MCF 10A (cell line): ENCODE data around the gene MARF1. TPM values are rescaled to one million over a fixed set of nuclear protein-coding genes. Genes with fewer than 3 reads are reported as not detected.
"Not testable (repeated sequence)": the region's sequence is repeated elsewhere in the genome, so short reads cannot be mapped to it uniquely, and the experiment has no call there.

Experiments used
- BruUV-seq: library from RNA; stranded (reverse); fragments of 400-500 nt; replicated peaks from 2 replicates; lab custom pipeline; 2021; lab: Mats Ljungman, UMichigan
- CTCF ChIA-PET: fragments of 300-600 bp; sonication (Branson Sonifier 250); formaldehyde crosslinking; extraction: SDS; loops from one replicate; lab custom pipeline; 2021; ENCODE audit warnings: antibody characterized with exemption, inconsistent platforms; lab: Yijun Ruan, JAX
- POLR2A ChIA-PET: fragments of 300-600, 350-650 bp; sonication (Branson Sonifier 250); formaldehyde crosslinking; extraction: SDS; loops from one replicate; lab custom pipeline; 2020; ENCODE audit warnings: antibody characterized with exemption, inconsistent platforms; lab: Yijun Ruan, JAX
- DNase-seq: peaks from one replicate; pipeline ENCODE4 v3.0.0-alpha.2; 2018; ENCODE audit not compliant: unreplicated experiment
- H3K27ac Mint-ChIP-seq: one replicate; pipeline ENCODE4 v1.8.0; 2022; ENCODE audit warnings: mild to moderate bottlenecking, low read depth, mixed read lengths; ENCODE audit not compliant: unreplicated experiment
- H3K27me3 Mint-ChIP-seq: one replicate; pipeline ENCODE4 v1.8.0; 2022; ENCODE audit warnings: mixed read lengths; ENCODE audit not compliant: insufficient read depth, unreplicated experiment
- H3K36me3 Mint-ChIP-seq: one replicate; pipeline ENCODE4 v1.8.0; 2022; ENCODE audit warnings: mild to moderate bottlenecking, moderate library complexity, mixed read lengths; ENCODE audit not compliant: insufficient read depth, unreplicated experiment
- H3K4me1 Mint-ChIP-seq: one replicate; pipeline ENCODE4 v1.8.0; 2022; ENCODE audit warnings: mixed read lengths; ENCODE audit not compliant: insufficient read depth, unreplicated experiment
- H3K4me3 Mint-ChIP-seq: one replicate; pipeline ENCODE4 v1.8.0; 2022; ENCODE audit warnings: mild to moderate bottlenecking, moderate library complexity, mixed read lengths; ENCODE audit not compliant: unreplicated experiment
- H3K9me3 Mint-ChIP-seq: one replicate; pipeline ENCODE4 v1.8.0; 2022; ENCODE audit warnings: mixed read lengths; ENCODE audit not compliant: unreplicated experiment
- CTCF ChIP-seq: fragments of 200-600 bp; IDR thresholded peaks from one replicate; pipeline ENCODE4 v1.8.0; 2022; ENCODE audit warnings: antibody characterized with exemption, mild to moderate bottlenecking; ENCODE audit not compliant: unreplicated experiment
- intact Hi-C: fragments of 100-400 bp; cut with micrococcal nuclease; formaldehyde crosslinking; loops from 2 replicates; pipeline ENCODE4 v1.14.1; 2022
- total RNA-seq: library from RNA; stranded (reverse); gene quantifications from 2 replicates; pipeline ENCODE4 v1.2.3, GENCODE V29; 2022

The MARF1 gene
- total RNA-seq, 1 experiment from 2014 or later = 48.1 TPM

GRCh38 chr16:15573274-15573895 is 69.6 kb downstream of the MARF1 start:
- Mint-ChIP-seq H3K27ac (no peak overlapping the region), H3K36me3 (no peaks in the 10 kb centered on the region), H3K9me3 (no peaks in the 10 kb centered on the region), H3K4me1 (peaks cover 29% of the 10 kb centered on the region), H3K27me3 (no peaks in the 10 kb centered on the region), H3K4me3 (no peak overlapping the region)
- ChIA-PET POLR2A (interaction anchor here (0.6 to 1.0 kb wide), 2 partner anchors 66 to 71 kb away, joined by 3 to 4 read pairs; no protein-coding TSS in a partner anchor), CTCF (no interaction called here)
- no TSS peak for BruUV-seq
- intact Hi-C loops = no loop called here
- DNase-seq = no peak
- TF ChIP-seq CTCF = no peak

- H3K9me3 Mint-ChIP-seq = no peaks in the 10 kb centered on the region
- DNase-seq = peak; percentile 68
- no TSS peak for BruUV-seq
- intact Hi-C loops = no loop called here
- H3K36me3 Mint-ChIP-seq = no peaks in the 10 kb centered on the region
- H3K4me3 Mint-ChIP-seq = no peak overlapping the region
- POLR2A ChIA-PET = interaction anchor here (1.0 kb wide), 1 partner anchor 65 kb away, joined by 4 read pairs; no protein-coding TSS in a partner anchor
- H3K27ac Mint-ChIP-seq = no peak overlapping the region
- CTCF ChIA-PET = interaction anchor here (0.6 to 1.8 kb wide), 3 partner anchors 21 to 71 kb away, joined by 5 to 11 read pairs (median 5); partner anchors contain the start of gene MARF1
- no peaks in the 10 kb centered on the region for H3K27me3 Mint-ChIP-seq
- no peak for TF ChIP-seq CTCF
- peaks cover 29% of the 10 kb centered on the region for H3K4me1 Mint-ChIP-seq
These were observed 70.5 kb downstream of the MARF1 start for GRCh38 chr16:15572329-15573001.

GRCh38 chr16:15571557-15571956 is 71.4 kb downstream of the MARF1 start:
- ChIA-PET CTCF (interaction anchor here (1.1 to 1.8 kb wide), 2 partner anchors 21 to 24 kb away, joined by 5 to 11 read pairs; no protein-coding TSS in a partner anchor), POLR2A (no interaction called here)
- H3K9me3 Mint-ChIP-seq = no peaks in the 10 kb centered on the region
- TF ChIP-seq CTCF = no peak
- no TSS peak for BruUV-seq
- no peaks in the 10 kb centered on the region for H3K36me3 Mint-ChIP-seq
- H3K4me3 Mint-ChIP-seq = no peak overlapping the region
- DNase-seq = no peak
- intact Hi-C loops = no loop called here
- H3K27me3 Mint-ChIP-seq = no peaks in the 10 kb centered on the region
- peaks cover 25% of the 10 kb centered on the region for H3K4me1 Mint-ChIP-seq
- no peak overlapping the region for H3K27ac Mint-ChIP-seq

- H3K36me3 Mint-ChIP-seq, intact Hi-C loops, POLR2A ChIA-PET: not testable (repeated sequence)
These were observed 72.3 kb downstream of the MARF1 start for GRCh38 chr16:15570666-15571065.

More at GRCh38 chr16:15570666-15571065, 72.3 kb downstream of the MARF1 start:
- H3K27me3 Mint-ChIP-seq, H3K9me3 Mint-ChIP-seq, H3K27ac Mint-ChIP-seq, DNase-seq, BruUV-seq, H3K4me3 Mint-ChIP-seq: not testable (repeated sequence)
- CTCF ChIA-PET = interaction anchor here (1.8 kb wide), 1 partner anchor 20 kb away, joined by 11 read pairs; no protein-coding TSS in a partner anchor
- H3K4me1 Mint-ChIP-seq = peaks cover 20% of the 10 kb centered on the region
